Epithelial cell of esophagus (primary cell): ENCODE data around the gene ANKS1B.
A peak's percentile ranks its signal among the peaks of the same experiment; 100 is the strongest.

Experiments
- DNase-seq: peaks from one replicate; pipeline ENCODE4 v3.0.0; 2010; ENCODE audit warnings: low read depth
- H3K4me3 ChIP-seq: 2 replicates; pipeline ENCODE4 v1.5.1; 2011; ENCODE audit warnings: mild to moderate bottlenecking, low read length, control low read depth
- CTCF ChIP-seq: IDR thresholded peaks from 2 replicates; pipeline ENCODE4 v1.5.1; 2011; ENCODE audit warnings: low read depth, mild to moderate bottlenecking, low read length, control low read depth, inconsistent platforms; ENCODE audit not compliant: insufficient read depth; ENCODE audit errors: missing control alignments

ANKS1B gene

GRCh38 chr12:98744680-98745079, 1240.1 kb downstream of the ANKS1B start:
- DNase-seq = no peak
- H3K4me3 ChIP-seq = no peak overlapping the region
- no peak for TF ChIP-seq CTCF

- no peak overlapping the region for H3K4me3 ChIP-seq
- TF ChIP-seq CTCF = peak; percentile 63
- DNase-seq = peak; percentile 38
Measured at GRCh38 chr12:98743362-98743953, 1241.3 kb downstream of the ANKS1B start.

GRCh38 chr12:98741556-98742265, 1243.0 kb downstream of the ANKS1B start:
- DNase-seq = no peak
- H3K4me3 ChIP-seq = no peak overlapping the region
- TF ChIP-seq CTCF = no peak

- peak; percentile 67 for DNase-seq
- no peak overlapping the region for H3K4me3 ChIP-seq
- TF ChIP-seq CTCF = no peak
Measured at GRCh38 chr12:98741196-98741555, 1243.6 kb downstream of the ANKS1B start.

- DNase-seq = no peak
- no peak for TF ChIP-seq CTCF
- H3K4me3 ChIP-seq = no peak overlapping the region
Measured at GRCh38 chr12:98740751-98741150, 1244.0 kb downstream of the ANKS1B start.

- DNase-seq = no peak
- no peak for TF ChIP-seq CTCF
- H3K4me3 ChIP-seq = no peak overlapping the region
Measured at GRCh38 chr12:98738539-98738938, 1246.2 kb downstream of the ANKS1B start.

- H3K4me3 ChIP-seq = no peak overlapping the region
- TF ChIP-seq CTCF = no peak
- DNase-seq = no peak
Measured at GRCh38 chr12:98738002-98738401, 1246.7 kb downstream of the ANKS1B start.
